Tibial nerve (tissue), 4 donors: ENCODE data around the gene TENM4.

Experiments used
- CTCF ChIP-seq, 5 experiments: fragments of 200-600 bp in 3 of 5; fragments of 450-650 bp in 2 of 5; sonication (generic) in 3 of 5; IDR thresholded peaks; one replicate each; pipeline ENCODE4 v1.5.1; 2016 to 2019; ENCODE audit warnings: antibody characterized with exemption in 5 of 5, mild to moderate bottlenecking in 3 of 5, moderate library complexity in 2 of 5
- EP300 ChIP-seq, 2 donors: sonication (generic); formaldehyde crosslinking; IDR thresholded peaks; one replicate each; pipeline ENCODE4 v1.6.1; 2017; ENCODE audit warnings: antibody characterized with exemption in 2 of 2, mild to moderate bottlenecking in 1 of 2
- POLR2A ChIP-seq, 2 donors: fragments of 450-650 bp; IDR thresholded peaks; one replicate each; pipeline ENCODE4 v1.6.1; 2017; ENCODE audit warnings: antibody characterized with exemption in 2 of 2, mild to moderate bottlenecking in 2 of 2, moderate library complexity in 2 of 2

GRCh38 chr11:79070518-79070917 is 370.3 kb downstream of the TENM4 start:
- TF ChIP-seq CTCF (IDR thresholded peaks at IDR 0.05) (no peak), POLR2A (IDR thresholded peaks at IDR 0.05) (no peak), EP300 (IDR thresholded peaks at IDR 0.05) (no peak)
